Activated CD4-positive, alpha-beta T cell treated with anti-CD3 and anti-CD28 coated beads for 1 hour (primary cell): ENCODE measurements around the gene RTRAF.

Source experiments
- DNase-seq: peaks from one replicate; pipeline ENCODE4 v3.0.0-alpha.2; 2020

Gene RTRAF

DNA sequence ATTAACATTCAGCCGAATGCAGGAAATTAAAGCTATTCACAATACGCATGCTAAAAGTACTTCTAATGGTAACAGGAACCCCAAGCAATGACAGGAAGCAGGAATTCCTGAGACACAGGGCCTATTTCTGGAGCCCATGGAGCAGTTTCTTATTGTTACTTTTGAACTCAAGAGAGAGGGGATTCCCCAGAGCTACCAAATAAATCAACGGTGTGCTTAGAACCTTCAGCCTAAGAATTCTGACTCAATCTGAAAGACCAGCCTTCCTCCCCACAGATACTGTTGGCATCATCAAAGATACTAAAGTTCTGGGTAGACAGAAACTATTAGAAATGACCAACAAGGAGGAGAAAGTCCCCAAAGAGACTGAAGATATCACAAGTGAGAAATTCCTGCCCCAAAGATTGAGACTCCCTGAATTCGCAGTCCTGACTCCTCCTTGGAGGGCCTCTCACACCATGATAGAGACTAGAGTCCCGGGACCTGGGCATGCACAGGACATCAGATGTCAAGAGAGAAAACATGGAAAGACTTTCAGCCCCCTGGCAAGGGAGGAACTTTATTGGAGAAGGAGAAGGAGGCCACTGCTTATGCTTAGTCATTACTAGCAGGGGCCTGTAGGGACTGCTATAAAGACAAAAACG lies 32.7 kb downstream of the RTRAF start:
- DNase-seq = no peak

DNA sequence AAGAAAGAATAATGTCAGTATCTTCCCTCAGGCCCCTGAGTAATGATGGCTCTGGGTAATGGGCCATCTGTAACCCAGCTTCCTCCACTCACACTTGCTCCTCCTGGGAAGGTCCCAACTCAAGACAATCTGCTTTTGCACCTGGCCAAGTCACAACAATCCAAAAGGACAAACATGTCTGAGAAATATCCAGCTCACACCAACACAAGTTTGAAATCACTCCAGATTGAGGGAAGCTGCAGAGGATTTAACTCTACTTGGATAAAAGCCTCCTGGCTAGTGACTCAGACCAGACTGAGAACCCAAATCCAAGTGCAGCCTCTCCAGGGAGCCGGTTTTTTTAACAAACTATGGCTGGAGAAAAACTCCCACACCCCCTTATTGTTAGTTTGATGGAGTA lies 34.2 kb downstream of the RTRAF start:
- DNase-seq = no peak

DNA sequence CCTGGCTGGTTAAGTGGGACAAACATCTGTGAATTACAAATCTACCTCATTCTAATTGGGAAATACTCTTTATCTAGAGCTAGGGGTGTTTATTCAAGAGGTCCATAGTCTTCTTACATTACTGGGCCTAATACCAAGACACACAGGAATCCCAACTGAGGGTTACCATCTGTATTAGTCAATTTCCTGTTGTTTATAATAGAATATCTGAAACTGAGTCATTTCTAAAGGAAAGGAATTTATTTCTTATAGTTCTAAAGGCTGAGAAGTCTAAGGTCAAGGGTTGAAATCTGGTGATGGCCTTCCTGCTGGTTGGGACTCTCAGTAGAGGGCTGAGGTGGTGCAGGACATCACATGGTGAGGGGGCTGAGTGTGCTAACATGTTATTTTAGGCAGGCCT lies 36.0 kb downstream of the RTRAF start:
- DNase-seq = no peak

DNA sequence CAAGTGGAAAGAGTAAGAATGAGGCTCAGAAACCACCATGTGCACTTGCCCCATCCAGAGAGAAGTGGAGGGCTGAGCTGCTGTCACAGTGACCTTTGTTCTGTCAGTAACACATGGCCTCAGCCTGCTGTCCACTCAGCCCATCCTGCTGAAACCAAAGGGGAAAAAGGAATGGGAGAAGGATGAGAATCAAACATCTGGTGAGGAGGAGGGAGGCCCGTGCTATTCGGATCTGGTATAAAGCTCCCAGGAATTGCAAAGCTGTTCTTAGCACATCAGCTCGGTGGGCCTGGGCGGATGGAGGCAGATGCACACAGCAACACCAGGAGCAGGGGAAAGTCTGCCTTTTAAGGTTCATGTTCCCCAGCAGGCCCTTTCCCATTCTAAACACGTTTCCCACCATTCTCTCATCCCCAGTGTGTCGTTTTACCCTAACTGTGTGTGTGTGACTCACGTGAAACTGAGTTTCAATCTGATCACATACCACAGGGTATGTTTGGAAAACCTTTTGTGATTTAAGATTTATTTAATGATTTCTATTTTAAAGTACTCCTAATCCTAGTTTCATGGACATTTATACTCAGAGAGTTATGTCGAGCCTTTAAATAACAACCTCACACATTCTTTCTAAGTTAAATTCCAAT lies 36.8 kb downstream of the RTRAF start:
- DNase-seq = no peak

DNA sequence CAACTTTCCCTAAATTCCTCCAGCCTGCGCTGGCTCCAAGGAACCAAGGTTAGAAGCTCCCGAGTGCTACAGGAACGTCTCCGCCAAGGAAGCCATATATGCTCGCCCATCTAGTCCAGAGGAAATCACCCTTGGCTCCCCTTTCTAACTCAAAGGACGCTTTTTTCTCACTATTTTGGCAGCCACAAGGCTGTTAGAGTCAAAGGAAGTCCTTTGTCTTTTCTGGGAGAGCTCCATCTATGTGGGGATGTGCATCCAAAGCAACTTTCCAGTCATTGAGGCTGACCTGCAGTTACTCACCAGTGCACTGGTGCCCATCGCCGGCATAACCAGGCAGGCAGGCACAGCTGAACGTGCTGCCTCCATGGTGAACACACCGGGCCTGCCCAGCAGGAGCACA lies 37.6 kb downstream of the RTRAF start:
- no peak for DNase-seq

DNA sequence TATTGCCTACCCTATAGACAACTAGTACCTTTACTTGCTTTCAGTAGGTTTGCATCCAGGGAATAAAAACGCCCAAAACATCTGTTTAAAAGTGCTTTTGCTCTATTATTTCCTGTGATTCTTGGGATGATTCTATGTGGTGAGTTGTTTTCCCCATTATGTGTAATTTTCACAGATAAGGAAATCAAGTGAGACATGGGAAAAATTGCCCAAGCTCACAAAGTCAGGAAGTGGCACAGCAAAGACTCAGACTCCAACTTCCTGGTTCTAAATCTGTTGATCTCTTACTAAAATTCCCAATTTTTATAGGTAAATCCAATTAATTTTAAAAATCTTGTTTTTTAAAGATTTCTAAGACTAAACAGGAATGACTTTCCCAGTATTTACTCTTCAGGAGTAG lies 40.5 kb downstream of the RTRAF start:
- DNase-seq = no peak

DNA sequence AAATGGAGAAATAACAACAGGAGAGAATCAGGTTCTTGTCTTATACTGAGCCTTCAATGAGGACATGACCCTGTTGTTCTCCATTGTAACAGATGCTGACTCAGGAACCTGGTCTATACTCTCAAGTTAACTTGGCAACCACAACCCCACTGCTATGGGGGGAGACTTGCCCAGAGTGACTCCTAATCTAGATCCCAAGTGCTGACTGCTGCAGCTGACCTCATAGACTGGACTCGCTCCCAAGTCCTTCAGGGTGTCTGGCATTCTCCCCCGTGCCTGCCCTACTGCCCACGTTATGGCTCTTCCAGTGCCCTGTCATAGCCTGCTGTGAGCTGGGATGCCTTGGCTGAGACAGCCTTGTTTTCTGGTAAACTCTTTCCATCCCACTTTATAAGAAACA lies 42.4 kb downstream of the RTRAF start:
- no peak for DNase-seq

DNA sequence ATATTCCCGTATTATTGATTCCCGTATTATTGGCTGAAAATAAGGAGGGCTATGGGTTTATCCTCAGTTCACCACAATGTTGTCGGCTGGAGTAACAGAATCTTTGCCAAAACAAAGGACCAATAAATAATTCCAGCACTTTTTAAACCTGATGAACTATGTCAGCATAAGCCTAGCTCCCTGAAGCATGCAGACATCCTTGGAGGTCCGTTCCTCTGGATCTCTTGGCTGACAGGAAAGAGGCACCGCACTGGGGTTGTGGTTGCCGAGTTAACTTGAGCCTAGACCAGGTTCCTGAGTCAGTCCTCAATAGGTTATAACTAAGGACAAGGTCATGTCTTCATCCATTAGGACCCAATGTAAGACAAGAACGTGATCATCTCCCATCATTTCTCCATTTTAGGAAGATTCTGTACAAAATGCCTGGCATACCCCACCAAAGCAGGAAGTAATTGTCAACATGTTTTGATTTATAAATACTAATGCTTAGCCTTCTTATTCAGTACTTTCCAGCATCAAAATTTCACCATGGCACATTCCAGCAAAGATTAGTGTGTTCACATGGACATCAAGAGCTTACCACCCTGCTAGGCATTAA lies 43.0 kb downstream of the RTRAF start:
- DNase-seq = no peak

DNA sequence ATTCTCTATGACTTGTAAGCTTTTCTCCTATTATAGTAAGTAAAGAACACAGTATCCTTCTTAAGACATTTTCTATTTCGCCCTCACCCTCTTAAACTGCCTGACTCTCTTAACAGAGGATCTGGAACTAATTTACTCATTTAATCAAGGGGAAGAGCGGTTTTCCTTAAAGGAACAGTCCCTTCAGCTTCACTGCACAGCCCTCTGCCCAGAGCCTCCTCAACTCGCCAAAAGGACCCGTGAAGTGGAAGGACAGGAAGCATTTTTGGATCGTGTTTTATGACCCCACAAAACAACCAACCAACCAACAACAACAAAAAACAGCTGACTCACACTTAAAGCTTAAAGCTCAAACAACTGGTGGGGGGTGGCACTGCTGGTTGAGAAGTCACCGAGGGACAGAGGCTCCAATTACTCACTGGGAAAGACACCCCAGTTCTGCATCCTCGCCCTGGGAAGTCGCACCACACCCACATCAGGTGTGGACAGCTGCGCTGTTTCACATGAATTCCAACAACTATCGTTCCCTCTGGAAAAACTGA lies 43.8 kb downstream of the RTRAF start:
- no peak for DNase-seq

DNA sequence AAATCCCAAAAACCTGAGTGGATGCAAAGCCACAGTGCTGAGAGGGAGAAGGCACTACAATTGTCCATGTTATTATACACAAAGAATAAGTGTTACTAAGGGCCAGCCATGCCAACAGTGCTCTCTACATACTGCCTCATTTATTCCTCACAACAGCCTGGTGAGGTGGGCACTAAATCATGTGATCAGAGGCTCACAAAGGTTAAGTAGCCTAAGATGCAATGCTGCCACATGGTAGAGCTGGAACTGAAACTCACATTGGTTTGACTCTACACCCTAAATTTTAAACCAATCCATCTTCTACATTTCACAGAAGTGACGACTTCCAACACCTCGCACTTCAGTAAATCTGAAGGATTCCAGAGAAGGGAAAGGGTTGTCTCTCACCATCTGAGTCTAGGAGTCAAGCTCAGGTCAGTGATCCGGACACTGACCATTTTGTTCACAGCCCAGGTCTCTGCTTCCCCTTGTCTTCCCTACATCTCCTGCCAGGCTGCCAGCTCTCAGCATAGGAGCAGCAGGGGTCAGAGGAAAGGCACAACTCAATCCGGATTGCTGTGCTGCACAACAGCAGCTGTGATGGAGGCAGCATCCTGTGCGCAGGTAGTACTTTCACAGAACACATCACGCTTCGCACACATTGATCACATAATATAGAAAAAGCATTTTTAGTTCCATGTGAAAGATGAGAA lies 49.9 kb downstream of the RTRAF start:
- no peak for DNase-seq

DNA sequence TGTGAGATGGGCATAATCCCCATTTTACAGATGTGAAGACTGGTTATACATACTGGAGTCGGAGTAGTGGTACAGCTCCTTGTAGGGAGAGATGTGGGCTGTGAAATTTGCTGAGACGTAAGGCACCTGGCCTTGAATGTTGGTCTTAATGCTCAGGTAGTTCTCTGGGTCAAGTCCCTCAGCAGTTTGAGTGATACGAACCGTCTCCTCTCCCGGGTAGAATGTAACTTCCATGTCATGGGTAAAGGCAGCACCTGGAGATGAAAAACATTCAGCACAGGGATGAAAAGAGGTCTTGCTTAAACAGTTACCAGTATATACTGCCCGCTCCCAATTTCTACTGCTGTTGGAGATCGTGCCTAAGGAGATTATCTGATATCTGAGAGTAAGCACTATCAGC lies 51.3 kb downstream of the RTRAF start:
- no peak for DNase-seq

DNA sequence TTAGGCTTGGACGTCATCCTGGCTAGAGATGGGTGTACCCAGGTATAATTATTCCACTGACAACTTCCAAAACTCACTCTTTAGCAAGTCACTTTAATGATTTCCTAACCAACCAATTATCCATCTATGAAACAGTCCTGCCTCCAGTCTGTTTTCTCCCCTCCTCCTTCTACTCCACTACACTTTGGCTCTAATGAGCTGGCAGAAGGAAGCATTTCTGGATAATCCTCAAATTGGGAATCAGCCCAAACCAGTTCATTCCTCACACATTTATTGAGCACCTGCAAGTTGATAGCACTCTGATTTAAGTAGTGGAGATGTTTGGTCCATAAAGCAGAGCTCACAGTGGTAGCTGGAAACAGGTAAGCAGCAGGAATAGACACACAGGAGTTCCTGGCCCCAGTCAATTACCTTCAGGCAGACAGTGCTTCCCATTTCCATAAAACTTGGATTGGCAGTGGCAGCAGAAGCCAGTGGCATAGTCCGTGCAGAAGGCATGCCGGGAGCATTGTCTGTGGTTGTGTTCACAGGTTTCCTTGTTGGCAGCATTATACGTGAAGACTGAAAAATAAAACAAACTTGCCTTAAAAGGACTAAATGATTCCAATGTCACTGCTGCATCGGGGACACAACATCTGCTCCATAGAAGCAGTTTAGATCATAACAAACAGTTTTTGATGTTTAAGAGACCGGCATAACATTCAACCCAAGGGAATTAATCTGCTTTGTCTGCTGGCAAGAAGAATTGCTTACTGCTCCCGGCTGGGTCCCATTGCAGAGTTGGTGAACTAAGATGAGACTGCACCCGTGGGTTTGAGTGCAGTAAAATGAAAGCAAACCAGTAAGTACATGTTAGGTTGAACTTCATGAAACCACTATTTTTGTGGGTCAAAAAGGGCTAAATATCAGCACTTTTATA lies 53.3 kb downstream of the RTRAF start:
- DNase-seq = no peak

DNA sequence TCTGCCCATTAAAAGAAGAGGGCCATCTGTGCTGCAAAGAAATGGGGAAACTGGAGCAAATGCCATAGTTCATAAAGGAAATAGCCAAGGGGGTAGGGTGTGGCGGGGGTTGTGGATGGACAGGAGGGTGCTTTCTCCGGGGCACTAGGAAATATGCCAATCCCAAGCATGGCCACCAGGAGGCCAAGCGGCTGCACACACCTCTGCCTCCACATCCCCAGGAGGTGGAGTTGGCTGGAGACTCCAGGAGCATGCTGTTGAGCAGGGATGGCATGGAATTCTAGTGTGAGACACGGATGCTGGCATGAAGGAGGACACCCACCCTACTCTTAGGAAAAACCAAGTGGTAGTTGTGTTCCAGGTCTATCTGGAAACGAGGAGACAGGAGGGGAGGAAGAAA lies 54.3 kb downstream of the RTRAF start:
- no peak for DNase-seq

DNA sequence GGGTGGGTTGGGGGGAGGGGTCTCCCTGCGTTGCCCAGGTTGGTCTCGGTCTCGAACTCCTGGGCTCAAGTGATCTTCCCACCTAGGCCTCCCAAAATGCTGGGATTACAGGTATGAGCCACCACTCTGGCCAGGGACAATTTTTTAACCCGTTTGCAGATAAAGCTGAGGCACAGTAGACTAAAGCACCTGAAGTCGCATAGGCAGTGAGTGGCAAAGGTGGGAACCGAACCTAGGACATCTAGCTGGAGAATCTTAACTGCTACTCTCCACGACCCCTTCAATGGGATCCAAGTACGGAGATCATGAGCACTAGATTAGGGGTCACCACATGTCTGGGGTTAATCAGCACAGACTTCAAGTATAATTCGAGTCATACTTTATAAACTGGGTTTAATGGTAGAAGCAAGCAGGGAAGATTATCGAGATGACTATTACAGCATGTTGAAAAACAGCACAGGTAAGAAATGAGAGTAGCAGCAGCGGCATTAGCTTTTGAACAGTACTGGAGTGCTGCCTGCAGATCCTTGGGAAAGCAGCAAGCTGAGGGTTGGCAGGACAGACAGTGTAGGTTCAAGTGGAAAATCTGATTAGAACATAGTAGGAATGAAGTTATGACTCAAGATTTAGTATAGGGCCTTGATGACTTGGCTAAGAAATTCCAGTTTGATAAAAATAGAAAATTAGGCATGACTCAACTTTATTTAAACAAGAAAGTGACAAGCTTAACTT lies 55.6 kb downstream of the RTRAF start:
- no peak for DNase-seq

DNA sequence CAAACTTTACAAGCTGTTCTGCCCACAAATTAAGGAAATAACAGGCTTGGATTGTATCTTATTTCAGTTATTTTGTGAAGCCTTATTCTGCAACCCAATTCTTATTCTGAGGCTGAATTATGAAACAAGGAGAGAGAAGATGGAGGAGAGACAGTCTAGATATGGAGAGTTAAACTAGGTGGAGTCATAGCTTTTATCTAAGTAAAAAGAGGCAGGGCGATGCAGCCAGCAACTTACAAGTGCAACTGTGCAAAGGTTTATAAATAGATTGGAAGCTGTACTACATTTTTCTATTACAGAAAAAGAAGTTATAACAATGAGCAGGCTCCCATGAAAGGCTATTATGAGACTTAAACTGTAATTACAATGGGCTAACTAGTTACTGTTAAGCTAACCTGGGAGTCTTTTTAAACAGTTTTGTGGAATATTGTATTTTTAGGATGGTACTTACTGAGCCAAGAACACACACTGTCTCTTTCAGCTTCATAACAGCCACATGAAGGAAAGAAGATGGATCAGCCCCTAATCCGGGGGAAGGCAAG lies 57.1 kb downstream of the RTRAF start:
- DNase-seq = no peak

DNA sequence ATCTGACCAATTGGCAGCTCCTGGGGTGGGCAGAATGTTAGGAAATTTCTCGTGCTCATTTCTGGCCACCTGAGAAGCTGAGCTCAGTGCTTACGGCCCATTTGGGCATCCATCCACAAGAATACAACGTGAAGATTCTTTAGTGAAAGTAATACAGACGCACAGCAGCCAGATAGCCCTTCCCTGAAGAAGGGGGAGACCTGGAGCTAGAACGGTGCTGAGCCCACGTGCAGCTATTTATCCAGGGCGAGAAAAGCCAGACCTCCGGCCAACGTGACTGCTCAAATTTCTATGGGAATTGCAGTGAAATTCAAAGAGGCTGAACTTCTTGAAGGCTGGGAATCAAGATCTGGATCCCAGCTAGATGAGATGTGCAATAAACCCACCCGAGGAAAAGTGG lies 58.8 kb downstream of the RTRAF start:
- no peak for DNase-seq

DNA sequence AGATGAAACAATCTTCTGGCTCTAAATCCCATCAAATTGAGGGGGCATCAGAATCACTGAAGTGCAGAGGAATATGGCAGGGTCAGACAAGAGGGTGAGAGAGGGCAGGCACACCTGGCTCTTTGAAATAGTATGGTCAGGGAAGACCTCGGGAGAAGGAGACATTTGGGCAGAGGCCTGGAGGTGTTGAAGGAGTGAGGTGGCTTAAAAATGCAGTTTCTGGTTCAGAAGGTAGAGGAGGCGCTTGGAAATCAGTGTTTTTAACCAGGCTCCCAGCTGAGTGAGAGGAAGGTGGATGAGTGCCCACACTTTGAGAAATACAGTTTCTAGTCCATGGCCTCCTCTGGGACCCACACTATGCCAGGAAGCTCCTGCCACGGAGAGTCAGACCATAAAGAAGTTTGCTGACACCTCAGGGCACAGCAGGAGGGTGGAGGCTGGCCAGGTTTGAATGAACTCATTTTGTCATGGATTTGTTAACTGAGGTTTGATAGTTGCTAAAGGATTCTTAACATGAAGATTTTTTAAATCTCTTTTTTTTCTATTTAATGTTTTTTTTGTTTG lies 59.4 kb downstream of the RTRAF start:
- no peak for DNase-seq

DNA sequence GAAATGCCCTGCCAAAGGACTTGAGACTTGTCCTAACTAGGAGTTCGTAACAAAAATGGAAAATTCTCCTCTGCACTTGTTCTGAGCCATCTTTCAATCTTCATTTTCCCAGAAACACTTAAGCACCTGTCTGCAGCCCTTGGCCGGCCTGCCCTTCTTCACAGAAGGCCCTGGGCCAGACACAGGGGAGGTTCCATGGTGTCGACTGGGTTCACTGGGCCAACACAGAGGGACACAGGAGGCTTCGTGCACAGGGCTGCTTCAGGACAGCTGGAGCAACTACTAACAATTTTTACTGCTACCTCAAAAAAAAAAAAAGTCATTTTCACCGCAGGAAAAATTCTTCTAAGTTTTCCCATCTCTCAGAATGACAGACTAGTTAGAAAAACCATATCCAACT lies 59.9 kb downstream of the RTRAF start:
- DNase-seq = no peak

DNA sequence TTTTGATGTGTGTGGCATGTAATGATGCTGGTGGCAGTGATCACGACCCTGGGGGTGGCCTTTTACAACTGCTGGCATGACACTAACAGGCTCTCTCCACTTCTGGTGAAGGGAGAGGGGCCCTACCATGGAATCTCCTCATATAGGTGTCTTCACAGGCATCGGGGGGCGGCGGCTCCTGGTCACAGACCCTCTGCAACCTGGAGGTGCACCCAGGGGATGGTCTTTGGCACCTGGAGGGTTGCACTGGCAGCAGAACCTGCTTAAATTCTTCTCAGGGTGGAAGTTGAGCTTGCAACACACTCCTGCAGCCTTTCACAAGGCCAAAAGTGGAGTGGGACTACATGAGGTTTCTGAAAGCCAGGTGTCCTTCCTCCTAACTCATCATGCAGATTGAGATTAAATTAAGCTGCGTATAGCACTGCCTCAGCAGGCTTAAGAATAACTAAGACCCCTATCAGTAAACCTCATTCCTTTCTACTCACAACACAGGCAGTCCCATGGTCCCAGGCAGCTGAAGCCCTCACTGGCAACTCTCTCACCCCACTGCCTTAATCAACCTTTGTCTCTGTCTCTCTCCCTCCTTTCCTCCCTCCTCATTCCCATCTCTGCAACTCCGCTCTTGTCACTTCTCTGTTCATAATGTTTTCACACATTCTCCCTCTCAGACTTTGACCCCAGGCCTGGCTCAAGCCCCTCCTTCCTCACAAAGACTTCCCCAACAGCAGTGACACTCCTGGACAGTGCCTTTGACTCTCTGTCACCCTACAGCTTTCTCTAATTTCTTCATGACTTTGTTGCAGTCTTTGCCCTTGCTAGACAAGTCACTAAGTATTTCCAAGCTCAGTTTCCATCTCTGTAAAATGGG lies 60.6 kb downstream of the RTRAF start:
- DNase-seq = no peak

DNA sequence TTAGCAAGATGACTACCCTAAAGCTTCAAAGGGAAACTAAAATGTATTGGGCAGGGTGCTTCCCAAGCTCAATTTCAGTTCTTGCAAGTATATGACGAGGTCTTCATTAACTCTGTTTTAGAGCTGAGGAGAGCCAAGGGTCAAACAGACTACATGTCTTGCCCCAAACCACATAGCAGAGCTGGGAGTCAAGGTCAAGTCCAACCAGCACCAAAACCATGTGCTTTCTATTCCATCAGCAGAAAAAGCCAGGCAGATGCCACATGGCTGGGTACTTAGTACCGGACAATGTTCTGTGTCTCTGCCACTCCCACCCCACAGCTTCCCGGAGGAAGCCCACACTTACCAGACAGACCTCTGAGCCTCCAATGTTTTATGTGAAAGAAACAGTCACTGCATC lies 61.9 kb downstream of the RTRAF start:
- no peak for DNase-seq
